GM19324 (cell line): Measurements from ENCODE around the gene GSC2.

ENCODE experiments used
- ATAC-seq: cut with Tn5 transposase; IDR thresholded peaks from one replicate; pipeline ENCODE4 v1.9.1; 2021; ENCODE audit warnings: mild to moderate bottlenecking, moderate library complexity; ENCODE audit not compliant: unreplicated experiment, low FRiP score

The GSC2 gene

DNA sequence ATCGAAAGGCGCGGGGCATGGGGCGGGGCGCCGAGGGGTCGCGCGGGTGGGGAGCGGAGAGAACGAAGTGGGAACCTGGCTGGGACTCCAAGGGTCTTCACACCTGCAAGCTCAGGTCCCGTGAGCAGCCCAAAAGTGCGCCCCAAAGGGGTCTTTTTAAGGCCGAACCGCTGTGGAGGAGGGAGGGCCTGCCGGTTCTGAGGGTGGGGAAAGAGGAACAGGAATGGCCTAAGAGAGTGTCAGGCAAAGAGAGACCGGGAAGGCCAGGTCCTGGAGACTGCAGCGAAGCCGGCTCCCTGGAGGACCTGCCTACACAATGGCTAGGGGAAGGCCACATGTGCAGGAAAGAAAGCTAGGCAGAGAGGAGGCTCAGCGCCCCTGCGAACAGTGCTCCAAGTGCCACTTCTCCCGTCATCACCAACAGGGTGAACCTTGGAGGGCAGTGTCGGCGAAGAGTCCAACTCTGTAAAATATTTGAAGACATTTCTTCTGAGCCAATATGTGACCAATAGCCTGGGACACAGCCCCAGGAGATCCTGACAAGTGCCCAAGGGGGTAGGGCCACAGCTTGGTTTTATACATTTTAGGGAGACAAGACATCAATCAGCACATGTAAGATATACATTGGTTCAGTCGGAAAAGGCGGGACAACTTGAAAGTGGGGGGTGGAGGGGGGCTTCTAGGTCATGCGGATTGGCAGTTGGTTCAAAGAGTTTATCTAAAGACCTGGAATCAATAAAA lies 27.2 kb downstream of the GSC2 start:
- ATAC-seq, result no peak

GRCh38 chr22:19122143-19122751 lies 27.8 kb downstream of the GSC2 start, which contains the start of gene DGCR2:
TSS of gene DGCR2 (minus strand) at chr22:19122412. CDS start at chr22:19122206, 206 bp downstream.
- ATAC-seq, result peak; percentile 82

DNA sequence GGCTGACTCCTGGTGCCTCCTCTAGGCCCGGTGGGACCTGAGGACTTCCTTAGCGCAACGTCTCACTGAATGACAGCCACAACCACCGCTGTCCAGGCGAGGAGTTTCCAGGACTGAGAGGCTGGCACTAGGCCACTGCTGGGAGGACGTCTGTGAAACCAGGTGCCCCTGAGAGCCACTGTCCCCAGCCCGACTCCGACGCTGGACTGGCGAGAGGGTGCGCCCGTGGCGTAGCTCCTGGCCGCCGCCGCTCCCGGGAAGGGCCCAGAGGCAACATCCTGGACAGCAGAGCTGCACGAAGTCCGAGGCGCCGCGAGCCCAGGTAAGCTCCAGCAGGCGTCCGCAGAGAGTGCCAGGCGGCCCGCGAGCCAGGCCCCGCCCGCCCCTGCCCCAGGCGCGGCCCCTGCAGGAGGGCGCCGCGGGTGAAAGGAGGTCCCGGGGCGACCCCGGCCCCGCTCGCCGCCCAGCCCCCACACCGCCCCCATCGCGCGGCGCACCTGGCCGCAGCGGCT lies 28.4 kb downstream of the GSC2 start:
- ATAC-seq, result peak; percentile 43

GRCh38 chr22:19120829-19121630 lies 29.1 kb downstream of the GSC2 start:
- peak; percentile 10 for ATAC-seq

DNA sequence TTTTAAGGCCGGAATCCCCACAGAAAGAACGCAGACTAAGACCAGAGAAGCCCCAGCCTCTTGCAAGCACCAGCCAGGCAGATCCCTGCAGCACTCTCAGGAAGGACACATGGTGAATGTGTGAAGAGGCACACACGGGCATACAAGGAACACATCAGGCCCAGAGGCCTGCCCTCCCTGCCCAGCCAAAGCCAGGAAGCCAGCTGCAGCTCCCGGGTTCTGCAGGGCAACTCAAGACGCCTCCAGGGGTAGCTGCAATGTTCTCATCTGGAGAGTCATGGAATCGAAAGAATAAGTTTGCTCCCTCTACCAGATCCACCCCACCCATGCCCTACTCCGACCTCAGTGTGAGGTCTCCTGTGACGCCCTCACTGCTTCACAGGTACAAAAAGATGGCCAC lies 30.1 kb downstream of the GSC2 start:
- ATAC-seq, result no peak

DNA sequence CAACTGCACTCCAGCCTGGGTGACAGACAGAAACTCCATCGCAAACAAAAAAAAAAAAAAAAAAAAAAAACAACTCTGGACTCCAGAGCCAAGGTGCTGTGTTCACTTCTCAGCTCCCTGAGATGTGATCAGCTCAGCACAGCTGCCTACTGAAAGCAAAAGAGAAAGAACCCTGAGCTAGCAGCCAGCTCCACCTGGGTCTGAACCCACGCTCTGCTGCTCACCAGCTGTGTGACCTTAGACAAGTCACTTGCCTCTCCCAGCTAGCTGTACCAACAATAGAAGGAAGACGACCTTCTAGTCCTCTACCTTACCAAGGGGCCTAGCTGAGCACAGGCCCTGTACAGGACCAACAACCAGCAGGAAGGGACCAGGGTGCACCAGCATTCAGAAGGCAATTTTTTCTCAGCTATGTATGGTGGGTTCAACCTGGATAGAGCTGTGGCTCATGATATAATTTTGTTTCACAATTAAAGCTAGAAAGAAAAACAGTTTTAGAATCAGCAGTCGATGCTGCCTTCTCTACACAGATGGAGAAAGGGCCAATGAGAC lies 31.7 kb downstream of the GSC2 start:
- ATAC-seq, result no peak

DNA sequence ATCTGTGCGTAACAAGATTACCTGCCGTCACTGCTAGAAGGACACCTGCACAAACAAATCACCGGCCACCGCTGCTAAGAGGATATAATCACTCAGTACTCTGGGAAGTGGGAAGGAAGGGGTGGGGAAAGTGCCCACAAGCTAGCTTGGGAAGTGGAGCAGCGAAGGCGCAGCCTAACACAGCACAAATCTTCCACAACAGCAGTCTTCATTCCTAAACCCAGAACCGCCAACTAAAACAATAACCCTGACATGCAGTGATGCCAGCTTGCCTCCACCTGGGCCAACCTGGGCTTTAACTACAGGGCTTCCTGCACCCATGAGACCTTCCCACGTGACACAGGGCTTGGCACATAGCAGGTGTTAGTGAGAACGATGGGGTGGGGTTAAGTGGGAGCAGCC lies 33.0 kb downstream of the GSC2 start:
- ATAC-seq, result no peak

DNA sequence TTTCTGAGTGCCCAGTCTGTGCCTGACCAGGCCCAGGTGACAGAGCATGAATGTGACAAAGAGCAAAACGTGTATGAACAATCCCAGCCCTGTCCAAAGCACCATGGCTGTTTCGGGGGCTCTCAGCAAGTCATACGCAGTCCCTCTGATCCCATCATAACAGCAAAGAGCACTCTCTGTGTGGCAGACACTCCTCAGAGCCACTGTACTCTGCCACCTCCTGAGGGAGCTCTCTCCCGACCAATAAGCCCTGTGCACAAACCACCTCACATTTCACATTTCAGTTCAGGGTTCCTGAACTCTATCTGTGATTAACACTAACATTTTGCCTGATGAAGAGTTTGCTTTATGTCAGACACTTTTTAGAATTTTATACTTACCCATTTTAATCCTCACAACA lies 34.5 kb downstream of the GSC2 start:
- ATAC-seq, result no peak

DNA sequence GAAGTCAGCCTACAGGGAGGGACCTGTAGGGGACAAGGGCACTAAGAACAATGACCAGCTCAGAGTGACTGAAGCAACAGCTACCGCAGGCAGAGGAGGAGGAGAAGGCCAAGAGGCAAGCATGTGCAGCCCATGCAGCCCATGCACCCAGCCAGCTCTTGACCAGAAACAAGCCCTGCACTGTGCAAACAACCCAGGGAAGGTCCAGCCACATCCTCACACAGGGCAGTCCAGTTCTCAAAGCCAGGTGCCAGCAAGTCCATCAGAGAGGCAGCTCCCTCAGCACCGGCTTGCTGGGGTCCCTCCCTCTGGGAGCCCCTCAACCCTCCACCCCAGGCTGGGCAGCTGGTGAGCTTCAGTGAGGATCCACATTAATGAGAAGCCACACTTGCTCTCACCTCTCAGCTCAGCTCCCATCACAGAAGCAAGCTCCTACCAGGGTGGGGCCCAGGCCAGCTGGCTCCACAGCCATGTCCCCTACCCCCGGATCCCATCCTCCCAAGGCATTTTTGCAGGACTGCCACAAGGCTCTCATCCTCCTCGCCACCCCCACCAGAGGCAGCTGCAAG lies 35.0 kb downstream of the GSC2 start:
- no peak for ATAC-seq

GRCh38 chr22:19113429-19113828 lies 36.7 kb downstream of the GSC2 start:
- no peak for ATAC-seq

- no peak for ATAC-seq
Measured at GRCh38 chr22:19111584-19111983, 38.5 kb downstream of the GSC2 start.

- no peak for ATAC-seq
Measured at GRCh38 chr22:19111140-19111539, 39.0 kb downstream of the GSC2 start.

- no peak for ATAC-seq
Measured at GRCh38 chr22:19110646-19111045, 39.4 kb downstream of the GSC2 start.

GRCh38 chr22:19110064-19110458 lies 40.0 kb downstream of the GSC2 start:
- ATAC-seq, result no peak

DNA sequence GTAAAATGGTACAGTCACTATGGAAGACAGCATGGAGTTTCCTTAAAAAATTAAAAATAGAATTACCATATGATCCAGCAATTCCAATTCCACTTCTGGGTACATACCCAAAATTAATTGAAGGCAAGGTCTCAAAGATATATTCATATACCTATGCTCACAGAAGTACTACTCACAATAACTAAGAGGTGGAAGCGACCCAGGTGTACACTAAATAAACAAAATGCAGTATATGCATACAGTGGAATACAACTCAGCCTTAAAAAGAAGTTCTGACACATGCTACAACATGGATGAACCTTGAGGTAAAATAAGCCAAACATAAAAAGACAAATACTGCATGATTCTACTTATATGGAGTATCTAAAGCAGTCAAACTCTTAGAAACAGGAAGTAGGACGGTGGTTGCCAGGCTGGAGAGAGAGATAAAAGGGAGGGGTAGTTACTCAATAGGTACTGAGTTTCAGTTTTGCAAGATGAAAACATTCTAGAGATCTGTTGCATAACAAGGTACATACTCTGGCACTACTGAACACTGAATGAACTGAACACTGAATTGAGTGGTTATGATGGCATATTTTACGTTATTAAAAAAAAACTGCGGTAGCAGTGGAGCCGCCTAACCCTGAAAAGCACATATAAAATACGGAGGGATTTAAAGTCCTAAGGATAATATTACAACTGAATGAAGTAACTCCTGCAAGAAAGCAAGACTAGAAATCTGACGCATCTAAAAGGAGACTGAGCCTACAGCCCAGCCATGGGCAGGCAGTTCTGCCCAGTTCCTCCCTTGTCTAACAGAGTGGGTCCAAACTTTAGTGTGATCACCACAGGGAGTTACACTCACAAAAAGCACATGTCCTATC lies 40.7 kb downstream of the GSC2 start:
- ATAC-seq, result peak; percentile 61

DNA sequence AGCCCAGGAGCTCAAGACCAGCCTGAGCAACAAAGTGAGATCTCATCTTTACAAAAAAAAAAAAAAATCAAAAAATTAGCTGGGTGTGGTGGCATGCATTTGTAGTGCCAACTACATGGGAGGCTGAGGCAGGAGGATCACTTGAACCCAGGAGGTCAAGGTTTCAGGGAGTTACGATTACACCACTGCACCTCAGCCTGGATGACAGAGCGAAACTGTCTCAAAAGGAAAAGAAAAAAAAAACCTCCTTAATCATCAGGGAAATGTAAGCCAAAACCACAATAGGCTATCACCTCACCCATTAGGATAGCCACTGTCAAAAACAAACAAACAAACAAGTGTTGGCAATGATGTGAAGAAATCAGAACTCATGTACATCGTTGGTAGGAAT lies 41.3 kb downstream of the GSC2 start:
- ATAC-seq, result no peak

DNA sequence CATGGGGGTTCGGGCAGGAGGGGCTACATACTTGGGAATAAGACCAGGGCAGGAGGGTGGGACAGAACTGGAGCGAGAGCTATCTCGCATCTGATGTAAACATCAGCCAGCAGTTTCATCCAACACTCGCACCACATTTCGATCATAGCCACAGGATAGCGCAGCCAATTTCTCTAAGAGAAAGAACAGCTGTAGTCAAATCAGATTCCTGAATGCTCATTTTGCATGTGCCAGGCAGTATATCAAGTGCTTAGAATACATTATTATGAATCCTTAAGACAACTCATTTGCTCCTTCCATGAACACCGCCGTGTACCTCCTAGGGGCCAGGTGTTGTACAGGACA lies 42.4 kb downstream of the GSC2 start:
- ATAC-seq, result no peak

GRCh38 chr22:19106886-19107729 lies 43.0 kb downstream of the GSC2 start:
- ATAC-seq, result no peak
